ENCODE data around the gene FAM216A. TPM values are rescaled to one million over a fixed set of nuclear protein-coding genes. Genes with fewer than 3 reads are reported as not detected.

FAM216A gene
- total and polyA plus RNA-seq, 8 donors: 3.8 to 19.3 (median 5.6) TPM; not detected in 2

GRCh38 chr12:110444455-110444854 lies 24.2 kb upstream of the FAM216A start:
- H3K9me3 ChIP-seq: no peaks in the 10 kb centered on the region
- peaks cover 39 to 84% (median 75%) of the 10 kb centered on the region in 4 donors for H3K36me3 ChIP-seq
- intact Hi-C loops (cut with DNase I; ENCODE audit: low total_unique reads): no loop called here
- TF ChIP-seq EP300 (IDR thresholded peaks at IDR 0.05): no peak
- no peak for TF ChIP-seq POLR2A (IDR thresholded peaks at IDR 0.05)
- TF ChIP-seq POLR2AphosphoS5 (IDR thresholded peaks at IDR 0.05): no peak
- TF ChIP-seq CTCF (IDR thresholded peaks at IDR 0.05): no peak
- H3K27me3 ChIP-seq: no peaks in the 10 kb centered on the region
- 87 to 98% (median 92%) methylated on average over 3 of the region's 3 CpGs for WGBS, 5 donors
- H3K4me1 ChIP-seq: peaks cover 19 to 43% (median 31%) of the 10 kb centered on the region in 4 donors
- no peak overlapping the region for H3K4me3 ChIP-seq
- DNase-seq: no peak
- H3K27ac ChIP-seq: peak overlapping the region in 1 of 5 donors; percentile 1

- Histone ChIP-seq H3K4me3 (peak within 1 kb of the TSS; percentile 89 to 98 (median 94)), H3K27me3 (no peaks in the 10 kb centered on the region), H3K9me3 (no peaks in the 10 kb centered on the region), H3K4me1 (peaks cover 19 to 50% (median 33%) of the 10 kb centered on the region in 4 donors), H3K36me3 (peaks cover 11 to 55% (median 49%) of the 10 kb centered on the region in 4 donors), H3K27ac (peak within 1 kb of the TSS; percentile 93 to 99 (median 98))
- TF ChIP-seq POLR2AphosphoS5 (IDR thresholded peaks at IDR 0.05): peak; percentile 73 to 98 (median 87)
- TF ChIP-seq CTCF (IDR thresholded peaks at IDR 0.05): peak in 5 of 7 experiments; percentile 72 to 87 (median 77)
- peak in 1 of 4 donors; percentile 13 for TF ChIP-seq POLR2A (IDR thresholded peaks at IDR 0.05)
- TF ChIP-seq EP300 (IDR thresholded peaks at IDR 0.05): no peak
- intact Hi-C loops (cut with DNase I; ENCODE audit: low total_unique reads): loop anchor here (10.0 kb wide), 1 partner anchor 155 kb away; no protein-coding TSS in a partner anchor
- peak; percentile 96 to 99 for DNase-seq
- WGBS, 5 donors: 0 to 1% (median 0%) methylated on average over 43 to 51 of the region's 51 CpGs
These were observed 18.7 kb upstream of the FAM216A start, which contains the start of gene ARPC3 for GRCh38 chr12:110449799-110450497. ARPC3 (minus strand) TSS chr12:110450337; CDS start chr12:110450260, 77 bp downstream.

- no peak overlapping the region for H3K4me3 ChIP-seq
- peaks cover 5 to 55% (median 49%) of the 10 kb centered on the region in 4 donors for H3K36me3 ChIP-seq
- H3K9me3 ChIP-seq: no peaks in the 10 kb centered on the region
- WGBS, 5 donors: 67 to 88% (median 82%) methylated on average over 1 of the region's 1 CpG
- H3K27me3 ChIP-seq: no peaks in the 10 kb centered on the region
- H3K4me1 ChIP-seq: peaks cover 19 to 39% (median 28%) of the 10 kb centered on the region in 4 donors
- no peak for TF ChIP-seq EP300 (IDR thresholded peaks at IDR 0.05)
- no peak for TF ChIP-seq POLR2AphosphoS5 (IDR thresholded peaks at IDR 0.05)
- no peak for TF ChIP-seq POLR2A (IDR thresholded peaks at IDR 0.05)
- intact Hi-C loops (cut with DNase I; ENCODE audit: low total_unique reads): loop anchor here (10.0 kb wide), 1 partner anchor 154 kb away; no protein-coding TSS in a partner anchor
- H3K27ac ChIP-seq: peak overlapping the region in 2 of 5 donors; percentile 34 to 98
- no peak for DNase-seq
These were observed 17.4 kb upstream of the FAM216A start for GRCh38 chr12:110451263-110451662.

- no peak overlapping the region for H3K4me3 ChIP-seq
- H3K9me3 ChIP-seq: no peaks in the 10 kb centered on the region
- TF ChIP-seq CTCF (IDR thresholded peaks at IDR 0.05) (no peak), EP300 (IDR thresholded peaks at IDR 0.05) (no peak), POLR2A (IDR thresholded peaks at IDR 0.05) (no peak), POLR2AphosphoS5 (IDR thresholded peaks at IDR 0.05) (no peak)
- WGBS, 5 donors: 77 to 87% (median 85%) methylated on average over 4 of the region's 4 CpGs
- intact Hi-C loops (cut with DNase I; ENCODE audit: low total_unique reads): loop anchor here (10.0 kb wide), 1 partner anchor 151 kb away; no protein-coding TSS in a partner anchor
- peaks cover 6 to 14% (median 10%) of the 10 kb centered on the region in 4 donors for H3K4me1 ChIP-seq
- no peak for DNase-seq
- H3K27ac ChIP-seq: no peak overlapping the region
- H3K36me3 ChIP-seq: peaks cover 10 to 71% (median 60%) of the 10 kb centered on the region in 4 donors
- H3K27me3 ChIP-seq: no peaks in the 10 kb centered on the region
These were observed 14.9 kb upstream of the FAM216A start for GRCh38 chr12:110453569-110454296.
